ENCODE results near the gene MYO5B.

Gene MYO5B

DNA sequence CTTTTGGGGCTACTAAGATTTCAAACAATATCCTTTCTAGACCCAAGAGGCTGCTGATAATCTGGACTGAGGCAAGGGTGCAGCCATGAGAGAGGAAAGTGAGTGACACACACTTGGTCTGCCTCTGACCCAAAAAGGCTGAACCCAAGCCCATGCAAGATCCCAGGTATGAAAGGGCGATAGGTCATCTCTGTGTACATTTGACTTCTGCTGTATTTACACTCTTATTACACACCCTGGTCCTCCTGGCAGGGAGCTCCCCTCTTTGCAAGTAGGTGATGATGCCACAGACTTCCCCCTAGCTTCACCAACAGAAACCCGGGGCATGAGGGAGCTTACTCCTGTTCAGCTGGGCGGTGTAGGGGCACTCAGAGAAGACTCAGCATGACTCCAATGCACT lies 319.8 kb downstream of the MYO5B start:
- DNase-seq, result no peak

DNA sequence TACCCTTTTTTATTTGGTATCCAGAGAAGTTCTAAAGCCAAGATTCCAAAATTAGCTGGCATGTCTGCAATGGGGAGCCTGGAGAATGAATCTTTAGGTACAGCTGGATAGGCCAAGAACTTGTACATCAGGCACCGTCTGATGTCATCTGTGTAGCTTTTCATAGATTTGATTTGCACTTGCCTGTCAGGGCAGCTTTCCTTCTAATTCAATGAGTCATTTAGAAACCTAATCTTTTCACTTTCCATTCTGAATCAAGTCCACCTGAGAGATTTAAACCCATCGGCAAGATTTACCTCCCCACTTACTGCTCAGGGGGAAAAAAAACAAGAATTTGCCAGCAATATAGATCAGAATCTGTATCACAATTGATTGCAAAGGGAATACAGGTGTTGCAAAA lies 320.7 kb downstream of the MYO5B start:
- DNase-seq, result no peak

GRCh38 chr18:49869354-49869753 lies 325.6 kb downstream of the MYO5B start:
- DNase-seq, result no peak

DNA sequence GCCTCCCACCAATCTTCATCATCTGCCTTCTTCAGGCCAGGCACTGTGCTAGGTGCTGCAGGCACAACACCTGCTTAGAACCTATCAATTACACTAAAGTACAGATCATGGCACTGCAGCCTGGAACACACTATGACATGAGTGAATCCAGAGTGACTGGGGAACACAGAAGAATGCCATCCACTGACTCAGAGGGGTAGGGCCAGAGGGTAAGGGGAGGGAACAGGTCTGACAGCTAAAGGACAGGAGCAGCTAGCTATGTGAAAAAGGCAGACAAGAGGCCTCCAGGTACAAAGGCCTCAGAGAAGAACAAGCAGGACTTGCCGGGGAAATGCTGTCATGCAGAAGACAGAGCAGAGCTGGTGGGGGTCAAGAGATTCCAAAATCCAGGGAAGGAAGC lies 328.3 kb downstream of the MYO5B start:
- no peak for DNase-seq

DNA sequence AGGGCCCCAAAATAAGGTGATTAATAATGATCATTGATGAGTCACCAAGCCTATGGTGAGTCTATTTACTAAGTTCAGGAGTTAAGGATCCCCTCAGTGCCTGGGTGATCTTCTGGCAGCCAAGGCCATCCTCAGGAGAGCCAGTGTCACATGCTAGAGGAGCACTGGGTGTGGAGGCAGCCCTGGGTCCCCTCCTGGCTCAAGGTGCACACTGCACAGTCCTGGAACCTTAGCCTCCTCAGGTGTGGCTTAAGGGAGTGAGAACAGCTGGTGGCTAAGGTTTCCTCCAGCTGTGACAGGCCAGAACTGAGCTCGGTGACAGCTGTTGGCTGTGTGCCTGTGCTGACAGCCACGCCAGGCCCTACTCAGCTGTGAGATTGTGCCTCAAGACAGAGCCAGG lies 329.5 kb downstream of the MYO5B start:
- DNase-seq, result no peak

GRCh38 chr18:49863769-49864621 lies 331.0 kb downstream of the MYO5B start:
- DNase-seq, result no peak

DNA sequence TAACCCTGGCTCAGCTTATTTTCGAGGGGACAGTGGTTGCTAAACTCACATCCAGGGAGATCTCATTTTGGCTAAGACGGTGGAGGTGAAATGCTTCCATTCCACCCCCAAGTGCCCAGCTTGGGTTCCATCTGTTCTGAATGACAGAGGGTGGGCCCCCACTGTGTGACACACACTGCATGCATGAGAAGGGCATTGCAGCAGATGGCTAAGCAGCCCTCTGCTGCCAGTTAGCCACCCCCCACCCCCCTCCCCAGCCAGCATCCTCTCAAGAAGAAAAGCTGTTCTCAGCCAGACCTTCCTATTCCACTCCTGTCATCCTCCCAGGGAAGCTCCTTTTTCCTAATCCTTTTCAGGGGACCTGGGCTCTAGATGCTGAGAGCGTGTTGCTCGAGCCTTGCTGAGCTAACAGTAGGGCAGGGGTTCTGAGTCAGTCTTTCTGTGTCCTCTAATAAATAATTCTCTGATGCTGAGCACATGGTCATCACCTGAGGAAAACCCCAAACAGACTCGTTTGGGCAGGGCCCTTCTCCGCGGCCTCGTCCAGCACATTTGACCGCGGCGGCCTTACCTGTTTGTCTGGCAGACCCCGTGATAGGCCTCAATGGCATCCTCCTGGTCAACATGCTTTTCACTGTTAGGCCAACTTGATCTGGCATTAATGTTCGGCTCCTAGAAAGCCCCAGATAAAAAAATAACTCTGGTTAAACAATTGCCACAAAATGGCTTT lies 332.1 kb downstream of the MYO5B start:
- DNase-seq, result no peak

DNA sequence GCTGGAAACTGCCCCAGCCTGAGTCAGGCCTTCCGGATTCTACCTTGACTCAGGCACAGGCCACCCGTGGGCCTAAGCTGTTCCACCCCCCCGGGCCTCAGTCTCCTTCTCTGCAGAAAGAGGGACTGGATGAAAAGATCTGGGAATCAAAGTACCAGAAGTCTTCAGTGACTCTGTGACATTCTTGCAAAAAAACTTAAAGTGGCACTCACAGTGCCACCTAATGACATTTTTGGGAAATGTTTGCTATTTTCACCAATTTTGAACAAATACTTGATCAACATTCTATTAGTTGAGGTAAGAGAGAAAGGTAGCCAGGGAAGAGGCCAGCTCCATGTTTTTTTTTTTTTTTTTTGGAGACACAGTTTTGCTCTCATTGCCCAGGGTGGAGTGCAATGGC lies 333.3 kb downstream of the MYO5B start:
- peak; percentile 29 for DNase-seq

DNA sequence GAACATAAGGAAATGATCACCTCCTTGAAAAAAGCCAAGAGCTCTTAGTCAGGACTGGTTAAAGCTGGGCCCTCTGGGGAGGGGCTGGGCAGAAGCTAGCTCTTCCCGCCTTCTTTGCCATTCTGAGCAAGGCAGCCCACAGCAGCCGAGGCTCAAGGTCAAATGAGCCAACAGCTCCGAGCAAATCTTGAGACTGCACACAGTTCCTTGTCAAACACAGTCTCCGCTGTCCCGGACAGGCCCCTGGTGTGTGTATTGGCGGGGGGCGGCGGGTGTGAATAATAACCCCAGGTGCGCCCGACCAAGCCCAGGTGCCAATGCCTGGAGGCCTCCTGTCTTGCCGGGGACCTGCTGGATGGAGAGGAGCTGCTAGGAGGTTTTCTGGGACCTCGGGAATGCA lies 335.2 kb downstream of the MYO5B start:
- no peak for DNase-seq

DNA sequence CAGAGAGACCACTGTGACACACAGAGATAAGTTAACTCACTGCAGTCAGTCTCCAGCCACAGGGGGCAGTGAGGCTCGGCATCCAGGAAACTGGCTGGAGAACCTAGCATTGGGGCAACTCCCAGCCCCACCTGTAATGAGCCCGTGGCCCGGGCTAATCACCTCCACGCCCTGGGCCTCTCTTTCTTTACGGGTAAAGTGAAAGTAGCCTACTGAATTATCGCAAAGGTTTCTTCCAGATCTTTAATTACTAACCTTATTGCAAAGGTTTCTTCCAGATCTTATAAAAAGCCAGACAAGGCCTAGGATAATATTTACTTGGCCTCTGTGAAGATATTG lies 336.0 kb downstream of the MYO5B start:
- DNase-seq, result no peak

DNA sequence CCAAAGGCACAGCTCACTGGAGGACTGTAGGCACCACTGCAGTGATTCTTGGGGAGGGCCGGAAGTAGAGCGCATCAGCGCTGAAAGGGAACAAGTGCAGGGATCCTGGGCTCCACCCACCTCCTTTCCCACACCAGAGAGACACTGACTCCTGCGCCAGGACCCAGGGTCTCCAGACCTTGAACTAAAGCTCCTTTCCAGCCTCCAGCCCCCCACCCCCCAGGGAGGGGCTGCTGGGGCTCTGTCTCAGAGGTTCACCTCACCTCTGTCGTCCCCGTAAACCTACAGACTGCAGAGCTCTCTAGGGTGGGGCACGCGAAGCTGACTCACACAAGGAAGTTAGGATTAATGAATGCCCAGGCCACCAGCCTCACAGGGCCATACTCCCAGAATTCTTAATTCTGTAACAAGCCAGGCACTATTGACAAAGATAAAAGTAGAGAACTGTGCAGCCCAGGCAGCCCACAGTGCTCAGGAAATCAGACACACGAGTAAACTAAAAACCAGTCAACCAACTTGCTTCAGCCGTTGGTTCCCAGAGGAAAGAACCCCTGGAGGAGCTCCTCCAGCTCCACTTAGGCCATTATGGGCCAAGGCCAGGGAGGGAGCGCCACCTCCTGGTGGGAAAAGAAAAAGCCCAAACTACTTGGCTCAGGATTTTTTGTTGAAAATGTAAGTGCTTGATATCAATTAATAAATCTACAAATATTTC lies 336.5 kb downstream of the MYO5B start:
- peak; percentile 62 for DNase-seq

- no peak for DNase-seq
Observed at GRCh38 chr18:49857708-49858107, 337.2 kb downstream of the MYO5B start.

DNA sequence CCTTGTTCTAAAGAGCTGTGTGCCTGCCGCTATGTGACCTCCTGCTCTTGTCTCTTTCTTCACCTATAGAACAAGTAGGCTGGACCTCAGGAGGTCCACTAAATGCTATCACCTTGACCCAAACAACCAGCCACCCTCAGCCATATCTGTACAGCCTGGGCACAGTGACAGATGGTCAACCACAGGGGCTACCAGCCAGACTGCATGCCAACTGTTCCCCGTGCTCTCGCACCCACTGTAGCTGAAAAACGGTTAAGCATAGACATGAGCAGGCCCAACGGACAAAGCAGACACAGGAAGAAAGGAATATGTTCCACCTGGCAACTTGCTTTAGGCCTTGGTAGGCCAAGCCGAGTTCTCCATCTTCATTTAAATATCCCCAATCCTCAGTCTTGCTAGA lies 338.5 kb downstream of the MYO5B start:
- DNase-seq, result no peak

DNA sequence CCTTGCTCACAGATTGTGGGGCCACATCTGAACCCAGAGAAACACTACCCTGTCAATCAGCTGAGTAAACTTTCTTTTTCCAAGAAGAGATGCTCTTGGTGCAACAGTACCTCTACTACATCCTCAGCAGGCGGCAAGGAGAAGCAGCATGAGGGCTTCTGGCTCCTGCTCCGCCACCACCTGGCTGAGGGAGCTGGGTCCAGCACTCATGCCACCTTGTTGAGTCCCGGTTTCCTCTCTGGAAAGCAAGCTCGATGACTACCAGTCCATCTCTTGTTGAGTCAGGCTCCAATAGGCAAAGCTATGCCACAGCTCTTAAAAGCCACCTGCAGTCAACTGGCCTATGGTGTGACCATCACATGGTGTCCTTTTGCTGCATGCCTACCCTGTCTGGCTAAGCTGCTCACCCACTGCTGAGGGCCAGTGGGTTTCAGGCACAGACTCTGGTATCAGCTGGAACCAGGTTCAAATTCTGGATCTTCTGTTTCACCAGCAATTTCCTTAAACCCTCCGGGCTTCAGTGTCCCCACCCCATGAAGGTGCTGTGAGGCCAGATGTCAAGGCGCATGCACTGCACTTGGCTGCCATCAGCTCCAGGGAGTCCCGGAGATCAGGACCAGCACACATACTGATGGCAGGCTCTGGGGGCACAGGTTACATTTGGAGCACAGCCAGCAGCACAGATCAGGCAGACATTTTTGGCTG lies 339.1 kb downstream of the MYO5B start:
- no peak for DNase-seq

- no peak for DNase-seq
Observed at GRCh38 chr18:49854681-49855080, 340.3 kb downstream of the MYO5B start.

GRCh38 chr18:49853436-49853835 lies 341.5 kb downstream of the MYO5B start:
- no peak for DNase-seq

DNA sequence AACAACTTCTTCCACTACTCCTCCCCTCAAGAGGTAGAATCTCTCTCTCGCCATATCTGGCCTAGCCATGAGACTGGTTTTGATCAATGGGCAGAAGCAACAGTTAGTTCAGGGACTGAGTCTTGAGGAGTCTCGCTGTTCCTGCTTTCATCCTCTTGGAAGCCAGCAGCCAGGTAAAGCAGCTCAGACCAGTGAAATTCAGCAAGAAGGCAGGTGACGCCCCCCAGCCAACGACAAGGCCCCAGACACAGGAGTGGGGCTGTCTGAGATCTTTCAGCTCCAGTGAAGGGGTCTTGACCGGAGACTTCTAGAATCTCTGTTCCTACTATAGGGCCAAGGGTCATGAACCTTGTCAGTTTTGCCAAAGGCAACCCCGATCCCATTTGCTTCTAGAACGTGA lies 341.9 kb downstream of the MYO5B start:
- no peak for DNase-seq

GRCh38 chr18:49851624-49852023 lies 343.3 kb downstream of the MYO5B start:
- no peak for DNase-seq

GRCh38 chr18:49850636-49851035 lies 344.3 kb downstream of the MYO5B start:
- no peak for DNase-seq

DNA sequence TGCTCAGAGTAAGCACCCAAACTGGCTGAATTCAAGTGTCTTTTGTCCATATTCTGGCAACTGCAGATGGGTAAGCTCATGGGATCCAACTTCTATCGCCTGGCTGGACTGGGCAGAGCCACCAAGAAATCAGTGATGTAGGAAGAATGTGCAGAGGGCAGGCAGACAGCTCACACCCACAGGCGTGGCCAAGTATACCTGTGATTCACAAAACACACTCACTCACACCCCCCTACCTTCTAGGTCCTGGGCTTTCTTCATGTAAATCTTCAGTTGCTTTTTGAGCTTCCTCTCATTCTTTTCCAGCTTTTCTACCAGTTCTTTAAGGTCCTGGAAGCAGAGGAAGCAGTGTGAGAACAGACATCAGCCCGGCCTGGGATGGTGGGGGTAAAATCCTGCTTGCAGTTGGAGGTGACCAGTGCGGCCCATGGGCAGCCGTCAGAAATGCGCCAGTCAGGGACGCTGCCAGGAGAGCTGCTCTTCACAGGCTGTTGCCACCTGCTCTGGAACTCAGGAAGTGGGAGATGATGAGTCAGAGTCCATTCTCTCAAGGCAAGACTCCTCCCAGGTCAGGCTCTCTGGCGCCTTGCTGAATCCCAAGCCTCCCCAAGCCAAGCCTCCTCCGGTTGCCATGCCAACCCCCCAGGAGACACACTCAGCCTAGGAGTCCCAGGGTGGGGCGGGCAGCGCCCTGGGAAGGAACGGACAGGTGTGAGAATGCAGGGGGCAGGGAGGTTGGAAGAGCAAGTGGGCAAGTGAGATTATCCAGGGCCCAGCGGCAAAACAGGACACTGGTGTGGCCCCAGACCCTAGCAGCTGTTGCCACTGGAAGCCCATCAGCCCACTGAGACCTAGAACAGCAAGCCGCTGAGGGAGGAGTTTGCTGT lies 345.4 kb downstream of the MYO5B start:
- no peak for DNase-seq

DNA sequence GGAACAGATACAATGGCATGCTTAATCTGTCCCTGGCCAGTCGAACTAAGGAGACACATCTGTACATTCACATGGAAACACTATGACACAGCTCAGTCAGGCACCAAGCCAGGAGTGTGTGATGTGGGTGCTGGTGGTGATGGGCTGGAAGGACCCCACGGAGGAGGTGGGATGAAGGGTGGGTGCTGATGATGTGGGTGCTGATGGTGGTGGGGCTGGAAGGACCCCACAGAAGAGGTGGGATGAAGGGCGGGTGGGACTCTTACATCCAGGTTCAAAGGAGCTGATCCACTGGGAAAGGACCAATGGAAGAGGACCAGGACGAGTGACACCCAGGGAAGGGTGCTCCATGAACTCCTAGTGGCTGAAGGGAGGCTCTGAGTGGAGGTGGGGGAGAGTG lies 346.8 kb downstream of the MYO5B start:
- no peak for DNase-seq

- no peak for DNase-seq
Observed at GRCh38 chr18:49847524-49847923, 347.4 kb downstream of the MYO5B start.
